ENCODE results near the gene DHX15.

GRCh38 chr4:24622146-24622834 is 37.9 kb upstream of the DHX15 start:
- TF ChIP-seq HDGF (IDR thresholded peaks at IDR 0.05; ENCODE audit: borderline replicate concordance) (no peak), PKNOX1 (IDR thresholded peaks at IDR 0.05) (no peak), FOXK2 (IDR thresholded peaks at IDR 0.05) (no peak), FOXA1 (IDR thresholded peaks at IDR 0.05) (no peak), NFRKB (IDR thresholded peaks at IDR 0.05) (no peak), ARNT (IDR thresholded peaks at IDR 0.05) (no peak), SUZ12 (IDR thresholded peaks at IDR 0.05) (no peak), ZNF384 (IDR thresholded peaks at IDR 0.05) (no peak), SP1 (IDR thresholded peaks at IDR 0.05) (no peak), ELF4 (IDR thresholded peaks at IDR 0.05) (no peak), LEF1 (IDR thresholded peaks at IDR 0.05; ENCODE audit: borderline replicate concordance) (no peak), CTBP1 (IDR thresholded peaks at IDR 0.05; ENCODE audit: borderline replicate concordance) (no peak), BHLHE40 (IDR thresholded peaks at IDR 0.05; ENCODE audit: borderline replicate concordance) (no peak), FOXM1 (IDR thresholded peaks at IDR 0.05; ENCODE audit: borderline replicate concordance) (no peak)
